HG03095 (cell line): ENCODE results near the gene NDNF.

ENCODE experiments used
- ATAC-seq: cut with Tn5 transposase; IDR thresholded peaks from one replicate; pipeline ENCODE4 v1.9.1; 2021; ENCODE audit warnings: moderate library complexity; ENCODE audit not compliant: unreplicated experiment

NDNF gene

DNA sequence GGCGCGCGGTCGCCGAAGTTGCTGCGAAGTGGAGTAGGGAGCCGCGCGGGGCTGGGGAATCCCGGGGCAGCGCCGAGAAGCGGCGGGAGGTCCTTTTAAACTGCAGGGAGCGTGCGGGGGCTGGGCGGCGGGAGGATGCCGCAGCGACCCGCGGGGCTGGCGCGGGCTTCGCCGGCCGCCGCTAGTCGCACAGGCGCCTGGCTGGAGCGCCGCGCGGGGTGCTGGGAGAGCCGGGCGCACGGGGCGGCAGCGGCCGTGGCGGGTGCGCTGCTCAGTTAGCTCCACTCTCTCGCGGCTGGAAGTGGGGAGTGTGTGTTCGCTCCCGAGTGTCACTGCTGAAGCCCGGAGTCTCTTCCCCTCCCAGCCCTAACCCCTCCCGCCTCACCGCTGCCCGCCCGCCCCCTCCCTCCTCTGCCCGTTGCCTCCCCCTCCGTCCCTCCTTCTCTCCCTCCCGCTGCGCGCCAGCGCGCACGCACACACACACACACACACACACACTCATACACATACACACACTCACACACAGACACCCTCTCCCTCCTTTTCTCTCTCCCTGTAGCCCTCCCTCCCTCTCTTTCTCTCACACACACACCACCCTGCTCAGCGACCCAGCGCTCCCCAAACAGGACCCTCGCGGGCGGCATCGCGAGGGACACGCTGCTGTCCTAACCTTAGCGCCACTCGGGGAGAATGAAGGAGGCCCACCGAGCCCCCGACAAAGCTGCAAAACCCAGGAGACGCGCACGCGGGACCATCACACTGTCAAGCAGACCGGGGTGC is at the start of gene NDNF:
NDNF (minus strand) TSS at position 312 of the 780 bp plus-strand sequence. CDS start 26,698 bp downstream, outside the sequence.
- ATAC-seq: no peak

DNA sequence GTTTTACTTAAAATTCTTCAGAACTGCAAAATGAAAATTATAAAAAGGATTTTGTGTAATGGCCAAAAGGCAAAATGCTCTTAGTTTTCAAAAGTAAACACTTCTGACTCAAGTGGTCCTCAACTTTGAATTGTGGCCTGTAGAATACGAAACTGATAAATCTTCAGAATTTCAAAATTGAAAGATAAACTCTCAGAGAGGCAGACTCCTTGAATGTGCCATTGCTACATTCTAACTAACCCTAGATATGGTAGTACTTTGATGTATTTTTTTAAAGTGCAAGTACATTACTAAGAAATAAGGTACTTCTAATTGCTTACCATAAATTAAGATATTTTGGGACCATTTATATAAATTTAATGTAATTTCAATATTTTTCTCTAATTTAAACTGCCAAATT is 47.4 kb upstream of the NDNF start:
- no peak for ATAC-seq

GRCh38 chr4:121118344-121118743 is 46.0 kb upstream of the NDNF start:
- no peak for ATAC-seq

- ATAC-seq: no peak
Measured at GRCh38 chr4:121114756-121115155, 42.4 kb upstream of the NDNF start.

- ATAC-seq: no peak
Measured at GRCh38 chr4:121112530-121112929, 40.2 kb upstream of the NDNF start.

- no peak for ATAC-seq
Measured at GRCh38 chr4:121108557-121108956, 36.2 kb upstream of the NDNF start.

GRCh38 chr4:121107507-121107906 is 35.2 kb upstream of the NDNF start:
- ATAC-seq: no peak

DNA sequence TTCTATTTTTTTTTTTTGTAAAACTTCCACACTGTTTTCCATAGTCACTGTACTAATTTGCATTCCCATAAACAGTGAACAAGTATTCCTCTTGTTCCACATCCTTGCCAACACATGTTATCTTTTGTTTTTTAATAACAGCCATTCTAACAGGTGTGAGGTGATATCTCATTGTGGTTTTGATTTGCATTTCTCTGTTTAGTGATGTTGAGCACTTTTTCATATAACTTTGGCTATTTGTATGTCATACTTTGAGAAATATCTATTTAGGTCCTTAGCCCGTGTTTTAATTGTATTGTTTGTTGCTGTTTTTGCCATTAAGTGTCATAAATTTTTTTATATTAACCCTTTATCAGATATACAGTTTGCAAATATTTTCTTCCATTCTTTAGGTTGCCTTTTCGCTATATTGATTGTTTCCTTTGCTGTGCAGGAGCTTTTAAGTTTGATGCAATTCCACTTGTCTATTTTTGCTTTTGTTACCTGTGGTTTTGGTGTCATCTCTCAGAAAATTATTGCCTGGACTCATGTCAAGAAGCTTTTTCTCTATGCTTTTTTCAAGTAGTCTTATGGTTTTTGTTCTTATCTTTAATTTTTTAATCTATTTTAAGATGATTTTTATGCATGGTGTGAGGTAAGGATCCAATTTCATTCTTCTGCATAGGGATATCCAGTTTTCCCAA is 27.9 kb upstream of the NDNF start:
- no peak for ATAC-seq

DNA sequence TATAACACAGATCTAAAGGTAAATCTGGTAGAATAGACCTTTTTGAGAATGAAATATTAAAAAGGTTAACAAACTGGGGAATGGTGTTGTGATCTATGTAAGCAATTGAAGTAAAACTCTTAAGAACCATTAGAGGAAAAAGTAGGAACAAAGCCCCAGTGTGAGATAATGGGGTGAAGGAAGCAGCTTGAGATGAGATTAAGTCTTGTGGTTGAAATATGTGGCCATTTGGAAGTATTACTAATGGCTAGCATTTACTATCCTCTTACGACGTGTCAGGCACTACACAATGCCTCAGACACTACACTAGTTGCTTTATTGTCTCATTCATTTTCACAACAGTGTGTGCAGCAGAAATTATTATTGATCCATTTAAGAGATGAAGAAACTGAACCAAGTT is 25.9 kb upstream of the NDNF start:
- no peak for ATAC-seq

DNA sequence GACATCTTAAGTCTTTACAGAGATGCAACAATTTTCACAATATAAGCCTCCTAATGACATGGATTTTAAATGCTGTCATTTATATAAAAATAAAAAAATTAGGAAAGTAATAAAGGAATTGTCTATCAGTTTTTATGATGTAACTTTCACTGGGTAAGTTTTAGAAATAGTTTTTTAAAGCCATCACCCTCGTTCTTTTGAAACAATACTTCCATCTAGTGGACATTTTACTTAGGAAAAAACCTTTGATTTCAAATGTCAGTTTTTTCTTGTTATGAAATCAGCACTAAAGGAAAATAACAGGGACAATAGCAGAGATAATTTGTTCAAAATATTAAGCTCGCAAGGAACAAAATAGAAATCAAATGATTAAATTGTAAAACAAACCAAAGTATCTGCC is 24.3 kb upstream of the NDNF start:
- ATAC-seq: no peak

DNA sequence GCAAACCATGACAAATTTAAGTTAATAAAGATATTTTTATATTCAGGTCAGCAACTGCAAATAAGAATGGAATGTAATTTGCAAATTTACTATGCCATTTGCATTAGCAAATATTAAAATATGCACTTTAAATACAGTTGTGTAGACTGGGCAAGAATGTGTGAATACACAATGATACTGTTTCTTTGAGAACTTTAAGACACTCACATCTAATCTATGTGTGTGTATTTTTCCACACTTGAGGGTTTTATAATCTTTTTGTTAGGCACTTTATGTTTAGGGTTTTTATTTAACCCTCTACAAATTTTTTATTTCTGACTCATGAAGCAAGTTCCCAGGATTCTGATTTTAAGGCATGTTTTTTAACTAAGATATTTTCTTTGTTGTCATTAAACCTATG is 23.9 kb upstream of the NDNF start:
- ATAC-seq: no peak

DNA sequence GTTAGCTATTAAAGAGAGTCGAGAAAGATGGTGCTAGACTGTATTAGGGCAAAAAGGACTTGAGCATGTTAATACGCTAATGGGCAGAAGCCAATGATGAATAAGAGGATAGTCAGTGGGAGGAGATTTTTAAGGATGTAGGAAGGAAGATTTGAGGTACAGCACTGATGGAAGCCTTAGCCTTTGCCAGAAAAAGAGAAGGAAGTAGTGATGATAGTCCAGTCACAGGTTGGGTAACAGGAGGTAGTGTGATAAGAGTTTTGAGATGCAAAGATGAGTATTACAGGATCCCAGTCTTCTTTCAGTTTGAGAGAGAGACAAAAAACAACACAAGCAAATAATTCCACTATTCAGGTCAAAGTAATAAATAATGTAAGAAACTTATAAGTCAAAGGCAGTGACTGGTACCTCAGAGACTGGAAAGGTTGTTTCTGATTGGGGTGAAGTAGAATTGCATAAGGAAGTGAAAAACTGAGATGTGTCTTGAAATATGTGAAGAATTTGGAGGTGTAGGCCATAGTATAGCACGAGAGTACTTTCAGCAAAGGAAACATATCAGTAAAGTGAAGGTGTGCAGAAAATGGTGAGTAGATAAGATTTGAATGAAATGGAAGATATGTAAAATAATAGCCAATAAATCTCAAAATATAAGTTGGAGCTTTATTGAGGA is 22.1 kb upstream of the NDNF start:
- no peak for ATAC-seq

DNA sequence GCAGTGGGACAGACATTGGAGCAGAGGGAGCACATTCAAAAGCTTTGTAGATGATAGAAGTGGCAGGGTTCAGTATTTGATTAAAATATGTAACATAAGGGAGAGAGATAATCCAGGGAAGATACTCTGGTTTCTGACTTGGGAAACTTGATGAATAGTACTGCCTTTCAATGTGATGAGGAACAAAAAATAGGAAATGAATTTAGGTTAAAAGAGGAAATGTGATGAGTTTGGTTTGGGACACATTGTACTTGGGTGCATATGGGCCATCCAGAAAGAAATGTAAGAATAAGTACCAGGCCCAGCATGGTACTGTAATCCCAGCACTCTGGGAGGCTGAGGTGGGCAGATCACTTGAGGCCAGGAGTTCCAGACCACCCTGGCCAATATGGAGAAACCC is 20.9 kb upstream of the NDNF start:
- ATAC-seq: no peak

DNA sequence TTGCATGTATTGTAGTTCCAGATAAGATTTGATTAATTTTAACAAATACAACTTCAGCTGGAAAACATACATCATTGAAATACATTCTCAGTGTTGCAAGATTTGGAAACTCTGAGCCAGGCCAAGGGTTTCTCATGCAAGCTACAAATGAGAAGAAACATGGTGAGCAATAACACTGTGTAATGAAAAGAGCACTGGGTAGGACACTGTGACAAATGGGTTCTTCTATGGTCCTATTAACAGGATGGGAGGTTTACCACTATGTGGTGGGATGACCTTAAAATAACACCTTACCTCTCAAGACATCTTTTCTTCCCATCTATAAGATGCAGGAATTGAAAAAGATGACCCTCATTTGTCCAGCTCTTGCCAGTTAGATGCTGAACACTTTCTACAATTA is 19.6 kb upstream of the NDNF start:
- ATAC-seq: no peak

GRCh38 chr4:121088867-121089266 is 16.5 kb upstream of the NDNF start:
- ATAC-seq: no peak

DNA sequence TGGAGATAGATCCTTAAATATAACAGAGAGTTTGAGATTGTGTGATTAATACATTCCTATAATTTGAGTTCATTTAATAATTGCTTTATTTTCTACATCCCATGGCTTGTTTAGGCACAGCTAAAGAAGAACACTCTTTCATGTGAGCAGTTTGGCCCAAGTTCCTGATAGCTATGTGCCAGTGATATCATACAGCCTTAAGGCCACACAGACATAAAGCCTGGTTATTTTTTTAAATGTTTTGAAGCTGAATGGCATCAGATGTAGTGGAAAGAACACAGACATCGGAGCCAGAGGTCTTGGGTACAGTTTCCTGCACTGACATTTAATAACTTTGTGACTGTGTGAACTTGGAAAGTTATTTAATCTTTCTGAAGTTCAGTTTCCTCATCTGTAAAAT is 7.0 kb upstream of the NDNF start:
- no peak for ATAC-seq

- ATAC-seq: no peak
Measured at GRCh38 chr4:121077496-121077895, 5.2 kb upstream of the NDNF start.

DNA sequence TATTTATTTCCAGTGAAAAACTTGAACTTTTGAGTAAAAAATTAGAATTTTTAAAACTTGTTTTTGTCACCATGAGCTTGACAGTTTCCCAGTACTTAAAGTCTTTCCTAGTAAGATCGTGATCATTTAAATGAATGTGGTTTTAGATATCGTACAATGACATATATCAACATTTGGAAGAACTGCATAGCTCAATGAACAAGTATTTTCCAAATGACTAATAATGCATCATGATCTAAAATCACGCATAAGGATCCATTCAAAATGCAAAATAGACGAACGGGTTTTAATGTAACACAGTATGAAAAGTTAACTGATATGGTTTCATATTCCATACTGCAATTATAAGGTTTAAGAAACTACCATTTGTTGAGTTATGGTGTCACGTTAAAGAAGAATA is 4.1 kb upstream of the NDNF start:
- no peak for ATAC-seq

DNA sequence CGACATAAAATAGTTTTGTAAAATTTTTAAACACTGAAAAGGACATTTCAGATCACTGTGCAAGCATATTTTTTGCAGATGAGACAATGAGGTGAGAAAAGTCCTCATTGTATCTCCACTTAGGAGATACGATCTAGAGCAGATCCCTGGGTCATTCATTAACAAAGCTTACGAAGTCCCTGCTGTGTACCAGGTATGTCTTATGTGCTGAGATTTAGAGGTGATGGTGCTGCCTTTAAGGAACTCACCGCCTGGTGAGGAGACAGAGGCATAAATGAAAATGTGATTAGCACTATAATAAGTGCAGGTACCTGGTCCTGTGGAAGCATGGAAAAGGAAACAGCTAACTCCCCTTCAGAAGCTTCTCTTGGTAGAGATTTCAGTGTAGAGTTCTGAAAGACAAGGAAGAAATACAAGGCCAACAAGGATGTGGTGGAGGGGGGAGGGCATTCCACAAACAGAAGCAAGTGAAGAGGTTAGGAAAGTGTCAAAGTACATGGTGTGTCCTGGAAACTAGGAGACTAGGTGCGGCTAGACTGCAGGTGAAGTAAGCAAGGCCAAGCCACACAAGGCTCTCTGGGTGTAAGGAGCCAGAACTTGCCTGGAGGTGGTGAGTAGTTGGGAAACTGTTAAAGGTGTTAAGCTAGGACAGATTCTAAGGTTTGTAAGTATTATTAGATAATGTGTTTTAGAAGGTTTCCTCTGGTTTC is 1.5 kb upstream of the NDNF start:
- no peak for ATAC-seq

- ATAC-seq: no peak
Measured at GRCh38 chr4:121073004-121073435, 685 bp upstream of the NDNF start.

DNA sequence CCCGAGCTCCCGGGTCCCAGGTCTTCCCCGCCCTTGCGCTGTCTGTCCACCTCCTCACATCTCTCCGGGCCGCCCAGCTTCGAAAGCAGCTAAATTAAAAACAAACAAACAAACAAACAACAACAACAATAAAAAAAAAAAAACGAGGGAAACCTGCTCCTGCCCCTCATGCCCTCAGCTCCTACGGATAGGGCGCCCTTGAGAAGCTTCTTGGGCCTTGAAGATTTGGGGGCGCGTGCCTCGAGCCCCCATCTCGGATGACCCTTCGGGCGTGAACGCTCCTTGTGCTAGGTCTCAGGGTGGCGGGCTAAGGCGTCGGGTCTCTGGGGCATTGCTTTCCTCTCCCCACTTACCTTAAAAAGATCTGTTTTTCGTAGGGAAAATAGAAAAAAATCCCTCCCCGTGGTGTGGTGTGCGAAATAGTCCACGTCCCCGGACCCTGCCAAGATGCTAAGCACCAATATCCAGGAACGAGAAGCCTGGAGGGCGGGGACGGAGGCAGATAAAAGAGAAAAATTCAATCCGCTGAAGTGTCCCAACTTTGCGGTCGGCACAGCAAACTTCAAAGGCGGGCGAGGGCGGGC is 603 bp downstream of the NDNF start:
- no peak for ATAC-seq
